Measurements from ENCODE around the gene CYP2W1.

CYP2W1 gene

GRCh38 chr7:966291-967069, 16.5 kb upstream of the CYP2W1 start:
- TF ChIP-seq, protein P1, sequence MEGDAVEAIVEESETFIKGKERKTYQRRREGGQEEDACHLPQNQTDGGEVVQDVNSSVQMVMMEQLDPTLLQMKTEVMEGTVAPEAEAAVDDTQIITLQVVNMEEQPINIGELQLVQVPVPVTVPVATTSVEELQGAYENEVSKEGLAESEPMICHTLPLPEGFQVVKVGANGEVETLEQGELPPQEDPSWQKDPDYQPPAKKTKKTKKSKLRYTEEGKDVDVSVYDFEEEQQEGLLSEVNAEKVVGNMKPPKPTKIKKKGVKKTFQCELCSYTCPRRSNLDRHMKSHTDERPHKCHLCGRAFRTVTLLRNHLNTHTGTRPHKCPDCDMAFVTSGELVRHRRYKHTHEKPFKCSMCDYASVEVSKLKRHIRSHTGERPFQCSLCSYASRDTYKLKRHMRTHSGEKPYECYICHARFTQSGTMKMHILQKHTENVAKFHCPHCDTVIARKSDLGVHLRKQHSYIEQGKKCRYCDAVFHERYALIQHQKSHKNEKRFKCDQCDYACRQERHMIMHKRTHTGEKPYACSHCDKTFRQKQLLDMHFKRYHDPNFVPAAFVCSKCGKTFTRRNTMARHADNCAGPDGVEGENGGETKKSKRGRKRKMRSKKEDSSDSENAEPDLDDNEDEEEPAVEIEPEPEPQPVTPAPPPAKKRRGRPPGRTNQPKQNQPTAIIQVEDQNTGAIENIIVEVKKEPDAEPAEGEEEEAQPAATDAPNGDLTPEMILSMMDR (IDR thresholded peaks at IDR 0.05) = no peak
- no peak overlapping the region for H3K4me3 ChIP-seq
- DNase-seq (ENCODE audit: low spot score) = no peak
- H3K27ac ChIP-seq = peak overlapping the region; percentile 28 to 34

GRCh38 chr7:967361-968082, 15.5 kb upstream of the CYP2W1 start:
- DNase-seq (ENCODE audit: low spot score) = no peak
- TF ChIP-seq, protein P1 (IDR thresholded peaks at IDR 0.05) = no peak
- Histone ChIP-seq H3K4me3 (no peak overlapping the region), H3K27ac (no peak overlapping the region)

GRCh38 chr7:968205-969105, 14.5 kb upstream of the CYP2W1 start:
- TF ChIP-seq, protein P1 (IDR thresholded peaks at IDR 0.05) = no peak
- H3K4me3 ChIP-seq = no peak overlapping the region
- DNase-seq (ENCODE audit: low spot score) = no peak
- H3K27ac ChIP-seq = no peak overlapping the region

DNA sequence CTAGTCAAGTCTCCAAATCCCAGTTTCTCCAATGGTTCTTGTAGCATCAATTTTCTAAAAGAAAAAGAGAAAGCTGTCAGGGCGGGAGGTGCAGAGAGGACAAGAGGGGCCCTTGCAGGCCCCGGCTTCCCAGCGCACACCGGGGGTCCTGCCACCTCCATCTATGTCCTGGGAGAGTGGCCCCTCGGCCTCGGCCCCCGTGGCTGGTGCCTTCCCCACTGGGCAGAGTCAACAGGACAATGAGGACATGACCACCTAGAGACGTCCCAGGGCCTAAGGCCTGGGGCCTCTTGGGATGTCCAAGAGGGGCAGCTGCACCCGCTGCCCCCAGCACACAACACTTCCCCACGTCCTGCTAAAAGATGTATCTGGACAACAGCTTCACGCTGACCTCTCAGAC, 13.6 kb upstream of the CYP2W1 start:
- no peak for DNase-seq (ENCODE audit: low spot score)
- TF ChIP-seq, protein P1 (IDR thresholded peaks at IDR 0.05) = no peak
- Histone ChIP-seq H3K27ac (no peak overlapping the region), H3K4me3 (no peak overlapping the region)

DNA sequence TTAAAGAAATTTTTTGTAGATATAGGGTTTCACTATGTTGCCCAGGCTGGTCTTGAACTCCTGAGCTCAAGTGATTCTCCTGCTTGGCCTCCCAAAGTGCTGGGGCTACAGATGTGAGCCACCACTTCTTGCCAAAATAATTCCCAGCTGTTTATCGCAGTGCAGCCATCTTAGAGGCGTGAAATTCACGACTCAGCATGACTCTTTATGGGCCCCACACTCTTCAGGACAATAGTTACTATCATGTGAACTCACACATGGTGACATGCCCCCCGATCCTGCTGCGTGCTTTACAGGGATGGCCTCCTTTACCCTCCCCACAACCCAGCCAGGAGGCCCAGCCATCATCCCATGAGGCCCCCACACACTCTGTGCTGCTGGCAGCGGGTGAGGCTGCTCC, 12.2 kb upstream of the CYP2W1 start:
- no peak overlapping the region for H3K27ac ChIP-seq
- TF ChIP-seq, protein P1 (IDR thresholded peaks at IDR 0.05) = no peak
- no peak overlapping the region for H3K4me3 ChIP-seq
- no peak for DNase-seq (ENCODE audit: low spot score)

DNA sequence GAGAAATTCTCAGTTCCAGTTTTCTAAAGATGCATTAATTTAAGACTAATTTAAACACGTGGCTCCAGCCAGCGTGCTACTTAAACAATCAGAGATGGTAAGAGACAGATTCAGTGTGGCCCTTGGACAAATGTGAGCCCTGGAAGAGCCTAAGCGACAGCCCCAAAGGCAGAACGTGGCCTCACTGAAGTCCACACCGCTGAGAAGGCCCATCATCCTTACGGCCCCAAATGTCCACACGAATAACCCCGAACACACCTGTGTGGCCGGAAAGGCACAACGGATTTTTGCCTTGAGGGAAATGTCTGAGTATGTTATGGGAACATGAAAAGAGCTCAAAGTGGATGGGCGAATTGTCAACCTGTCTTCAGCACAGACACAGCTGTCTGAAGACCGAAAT, 10.9 kb upstream of the CYP2W1 start:
- Histone ChIP-seq H3K4me3 (no peak overlapping the region), H3K27ac (no peak overlapping the region)
- TF ChIP-seq, protein P1 (IDR thresholded peaks at IDR 0.05) = no peak
- no peak for DNase-seq (ENCODE audit: low spot score)
